ENCODE data around the gene TSPO2.

DNA sequence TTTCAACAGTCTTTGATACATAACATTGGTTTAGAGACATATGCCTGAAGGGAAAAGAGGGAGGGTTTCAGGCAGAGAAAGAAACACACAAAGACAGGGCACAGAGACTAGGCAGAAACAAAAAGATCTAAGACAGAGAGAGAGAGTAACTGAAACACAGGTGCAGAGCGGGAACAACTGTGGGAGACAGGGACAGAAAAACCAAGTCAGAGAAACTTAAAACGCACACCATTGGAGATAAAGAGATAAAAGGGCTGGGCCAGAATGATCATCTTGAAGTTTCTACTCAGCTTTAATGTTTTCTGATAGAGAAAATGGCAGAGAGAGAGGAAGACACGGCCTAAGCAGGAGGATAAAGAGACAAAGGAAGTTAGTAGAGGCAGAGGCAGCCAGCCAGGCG lies 15.0 kb upstream of the TSPO2 start:
- TF ChIP-seq EZH2 (IDR thresholded peaks at IDR 0.05; ENCODE audit: borderline replicate concordance, low read depth, low read length, severe bottlenecking): no peak
- no peak for TF ChIP-seq POLR2A (IDR thresholded peaks at IDR 0.05; ENCODE audit: low read depth, low read length)
- TF ChIP-seq, protein P1, sequence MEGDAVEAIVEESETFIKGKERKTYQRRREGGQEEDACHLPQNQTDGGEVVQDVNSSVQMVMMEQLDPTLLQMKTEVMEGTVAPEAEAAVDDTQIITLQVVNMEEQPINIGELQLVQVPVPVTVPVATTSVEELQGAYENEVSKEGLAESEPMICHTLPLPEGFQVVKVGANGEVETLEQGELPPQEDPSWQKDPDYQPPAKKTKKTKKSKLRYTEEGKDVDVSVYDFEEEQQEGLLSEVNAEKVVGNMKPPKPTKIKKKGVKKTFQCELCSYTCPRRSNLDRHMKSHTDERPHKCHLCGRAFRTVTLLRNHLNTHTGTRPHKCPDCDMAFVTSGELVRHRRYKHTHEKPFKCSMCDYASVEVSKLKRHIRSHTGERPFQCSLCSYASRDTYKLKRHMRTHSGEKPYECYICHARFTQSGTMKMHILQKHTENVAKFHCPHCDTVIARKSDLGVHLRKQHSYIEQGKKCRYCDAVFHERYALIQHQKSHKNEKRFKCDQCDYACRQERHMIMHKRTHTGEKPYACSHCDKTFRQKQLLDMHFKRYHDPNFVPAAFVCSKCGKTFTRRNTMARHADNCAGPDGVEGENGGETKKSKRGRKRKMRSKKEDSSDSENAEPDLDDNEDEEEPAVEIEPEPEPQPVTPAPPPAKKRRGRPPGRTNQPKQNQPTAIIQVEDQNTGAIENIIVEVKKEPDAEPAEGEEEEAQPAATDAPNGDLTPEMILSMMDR (IDR thresholded peaks at IDR 0.05; ENCODE audit: extremely low read depth in 1 of 2, insufficient read depth in 1 of 2, low read depth in 1 of 2, low read length in 2 of 2): no peak
- TF ChIP-seq POLR2AphosphoS5 (IDR thresholded peaks at IDR 0.05; ENCODE audit: insufficient read depth, low read depth, low read length): no peak
